Central memory CD4-positive, alpha-beta T cell (primary cell): ENCODE data around the gene CYFIP2.
A peak's percentile ranks its signal among the peaks of the same experiment; 100 is the strongest.
"Not testable (repeated sequence)": the region's sequence is repeated elsewhere in the genome, so short reads cannot be mapped to it uniquely, and the experiment has no call there.

Experiments
- DNase-seq: peaks from one replicate; pipeline ENCODE4 v3.0.0; 2022

Gene CYFIP2

GRCh38 chr5:157415838-157416237, 149.9 kb downstream of the CYFIP2 start:
- no peak for DNase-seq

GRCh38 chr5:157419521-157419920, 153.6 kb downstream of the CYFIP2 start:
- not testable (repeated sequence) for DNase-seq

- DNase-seq = not testable (repeated sequence)
Observed at GRCh38 chr5:157429920-157430319, 164.0 kb downstream of the CYFIP2 start.

- peak; percentile 50 for DNase-seq
Observed at GRCh38 chr5:157431544-157432200, 165.7 kb downstream of the CYFIP2 start.

GRCh38 chr5:157434096-157434495, 168.2 kb downstream of the CYFIP2 start:
- DNase-seq = no peak

- no peak for DNase-seq
Observed at GRCh38 chr5:157443041-157443549, 177.2 kb downstream of the CYFIP2 start.

GRCh38 chr5:157444224-157444623, 178.3 kb downstream of the CYFIP2 start:
- no peak for DNase-seq
